Tibial nerve (tissue), 4 donors: Measurements from ENCODE around the gene HLA-DPA1. TPM values are rescaled to one million over a fixed set of nuclear protein-coding genes. Genes with fewer than 3 reads are reported as not detected.

Experiments
- DNase-seq, 2 donors: peaks; one replicate each; pipeline ENCODE4 v3.0.0-alpha.2; 2019; ENCODE audit warnings: low spot score in 2 of 2
- H3K27ac ChIP-seq, 4 donors: fragments of 200-600 bp; sonication (generic) in 3 of 4; one replicate each; pipeline ENCODE4 v1.5.1; 2017 to 2019; ENCODE audit warnings: mild to moderate bottlenecking in 1 of 4
- H3K27me3 ChIP-seq, 2 donors: fragments of 200-600 bp; sonication (generic) in 1 of 2; one replicate each; pipeline versions ENCODE4 v1.5.1 to v1.6.0; 2017 to 2019
- H3K36me3 ChIP-seq, 3 donors: fragments of 200-600 bp; sonication (generic); one replicate each; pipeline ENCODE4 v1.5.1; 2018 to 2019
- H3K4me1 ChIP-seq, 4 donors: fragments of 200-600 bp; sonication (generic) in 3 of 4; one replicate each; pipeline ENCODE4 v1.5.1; 2017 to 2019
- H3K4me3 ChIP-seq, 4 donors: fragments of 200-600 bp; sonication (generic) in 3 of 4; one replicate each; pipeline ENCODE4 v1.5.1; 2017 to 2019; ENCODE audit warnings: mild to moderate bottlenecking in 1 of 4, moderate library complexity in 1 of 4
- H3K9me3 ChIP-seq, 4 donors: fragments of 200-600 bp; sonication (generic) in 3 of 4; one replicate each; pipeline ENCODE4 v1.5.1; 2017 to 2019
- EP300 ChIP-seq, 2 donors: sonication (generic); formaldehyde crosslinking; IDR thresholded peaks; one replicate each; pipeline ENCODE4 v1.6.1; 2017; ENCODE audit warnings: antibody characterized with exemption in 2 of 2, mild to moderate bottlenecking in 1 of 2
- POLR2A ChIP-seq, 2 donors: fragments of 450-650 bp; IDR thresholded peaks; one replicate each; pipeline ENCODE4 v1.6.1; 2017; ENCODE audit warnings: antibody characterized with exemption in 2 of 2, mild to moderate bottlenecking in 2 of 2, moderate library complexity in 2 of 2
- WGBS, 2 donors: methylation state at CpG; one replicate each; pipeline ENCODE4 v1.1.5; 2018; 5-methylcytosine and 5-hydroxymethylcytosine counted together
- total RNA-seq, 4 donors: library from RNA; depleted of rRNA; stranded (reverse); fragments of >200 nt; gene quantifications; one replicate each; pipeline ENCODE4 v1.1.0, GENCODE V29; 2016
- TF ChIP-seq, protein P1 (sequence below), 5 experiments: fragments of 200-600 bp in 3 of 5; fragments of 450-650 bp in 2 of 5; sonication (generic) in 3 of 5; IDR thresholded peaks; one replicate each; pipeline ENCODE4 v1.5.1; 2016 to 2019; ENCODE audit warnings: antibody characterized with exemption in 5 of 5, mild to moderate bottlenecking in 3 of 5, moderate library complexity in 2 of 5

The HLA-DPA1 gene
- total RNA-seq, 4 donors from 2014 or later = 39.8 to 179 (median 109) TPM

DNA sequence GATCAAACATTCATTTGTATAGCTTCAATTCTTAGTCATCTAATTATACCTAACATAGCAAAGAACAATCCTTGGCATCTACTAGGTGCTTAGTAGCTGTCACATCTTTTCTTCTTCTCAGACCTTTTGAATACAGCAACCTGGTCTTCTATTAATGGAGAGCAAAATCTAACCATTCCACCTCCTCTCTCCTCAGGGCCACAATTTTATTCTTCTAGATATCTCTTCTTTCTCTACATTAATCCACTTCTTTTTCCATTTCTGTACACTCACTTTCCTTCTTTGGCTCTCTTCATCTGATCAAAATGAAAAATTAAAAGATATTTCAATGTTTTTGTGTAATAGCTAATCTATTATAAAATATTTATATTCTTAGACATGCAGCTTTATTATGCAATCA, 55.0 kb downstream of the HLA-DPA1 start:
- Histone ChIP-seq H3K36me3 (no peaks in the 10 kb centered on the region), H3K4me1 (peaks cover 0 to 37% (median 20%) of the 10 kb centered on the region in 4 donors), H3K27me3 (peaks cover 0 to 7% of the 10 kb centered on the region in 2 donors), H3K27ac (peak overlapping the region; percentile 59 to 96 (median 82)), H3K4me3 (peak overlapping the region in 2 of 4 donors; percentile 35 to 38), H3K9me3 (no peaks in the 10 kb centered on the region)
- TF ChIP-seq, protein P1, sequence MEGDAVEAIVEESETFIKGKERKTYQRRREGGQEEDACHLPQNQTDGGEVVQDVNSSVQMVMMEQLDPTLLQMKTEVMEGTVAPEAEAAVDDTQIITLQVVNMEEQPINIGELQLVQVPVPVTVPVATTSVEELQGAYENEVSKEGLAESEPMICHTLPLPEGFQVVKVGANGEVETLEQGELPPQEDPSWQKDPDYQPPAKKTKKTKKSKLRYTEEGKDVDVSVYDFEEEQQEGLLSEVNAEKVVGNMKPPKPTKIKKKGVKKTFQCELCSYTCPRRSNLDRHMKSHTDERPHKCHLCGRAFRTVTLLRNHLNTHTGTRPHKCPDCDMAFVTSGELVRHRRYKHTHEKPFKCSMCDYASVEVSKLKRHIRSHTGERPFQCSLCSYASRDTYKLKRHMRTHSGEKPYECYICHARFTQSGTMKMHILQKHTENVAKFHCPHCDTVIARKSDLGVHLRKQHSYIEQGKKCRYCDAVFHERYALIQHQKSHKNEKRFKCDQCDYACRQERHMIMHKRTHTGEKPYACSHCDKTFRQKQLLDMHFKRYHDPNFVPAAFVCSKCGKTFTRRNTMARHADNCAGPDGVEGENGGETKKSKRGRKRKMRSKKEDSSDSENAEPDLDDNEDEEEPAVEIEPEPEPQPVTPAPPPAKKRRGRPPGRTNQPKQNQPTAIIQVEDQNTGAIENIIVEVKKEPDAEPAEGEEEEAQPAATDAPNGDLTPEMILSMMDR (IDR thresholded peaks at IDR 0.05) = no peak
- no peak for TF ChIP-seq EP300 (IDR thresholded peaks at IDR 0.05)
- no peak for TF ChIP-seq POLR2A (IDR thresholded peaks at IDR 0.05)
- no peak for DNase-seq

DNA sequence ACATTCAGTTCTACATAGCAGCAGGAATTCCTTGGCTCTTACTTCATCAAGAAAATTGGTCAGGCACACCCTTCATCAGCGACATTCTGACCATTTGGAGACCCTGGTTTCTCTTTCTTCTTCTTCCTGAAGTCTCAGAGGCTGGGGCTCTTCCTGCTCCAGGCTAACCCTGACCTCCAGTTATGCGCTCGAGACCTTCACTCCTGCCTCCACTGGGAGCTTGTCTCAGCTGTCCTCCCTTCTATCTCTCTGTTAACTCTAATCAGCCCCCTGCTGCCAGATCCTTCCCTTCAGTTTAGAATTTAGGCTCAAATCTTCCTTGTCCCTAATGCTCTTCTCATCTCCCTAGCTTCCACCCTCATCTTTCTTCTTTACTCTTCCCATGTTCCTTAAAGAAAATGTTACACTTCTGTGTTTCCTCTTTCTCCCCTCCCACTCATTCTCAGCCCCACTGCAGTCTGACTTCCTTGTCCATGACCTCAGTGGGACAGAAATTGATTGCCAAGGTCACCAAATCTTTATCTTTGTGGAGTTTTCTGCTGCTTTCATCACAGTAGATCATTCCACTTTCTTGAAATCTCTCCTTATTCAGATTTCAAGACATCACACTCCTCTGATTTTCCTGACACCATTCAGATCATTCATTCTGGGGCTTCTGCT, 55.6 kb downstream of the HLA-DPA1 start:
- 43 to 65% methylated on average over 3 of the region's 3 CpGs for WGBS, 2 donors
- Histone ChIP-seq H3K27ac (peak overlapping the region in 3 of 4 donors; percentile 82 to 96 (median 83)), H3K9me3 (no peaks in the 10 kb centered on the region), H3K4me1 (peaks cover 0 to 37% (median 20%) of the 10 kb centered on the region in 4 donors), H3K4me3 (no peak overlapping the region), H3K27me3 (peaks cover 0 to 9% of the 10 kb centered on the region in 2 donors), H3K36me3 (no peaks in the 10 kb centered on the region)
- TF ChIP-seq EP300 (IDR thresholded peaks at IDR 0.05) (no peak), POLR2A (IDR thresholded peaks at IDR 0.05) (no peak)
- TF ChIP-seq, protein P1 (IDR thresholded peaks at IDR 0.05) = no peak
- DNase-seq = no peak

DNA sequence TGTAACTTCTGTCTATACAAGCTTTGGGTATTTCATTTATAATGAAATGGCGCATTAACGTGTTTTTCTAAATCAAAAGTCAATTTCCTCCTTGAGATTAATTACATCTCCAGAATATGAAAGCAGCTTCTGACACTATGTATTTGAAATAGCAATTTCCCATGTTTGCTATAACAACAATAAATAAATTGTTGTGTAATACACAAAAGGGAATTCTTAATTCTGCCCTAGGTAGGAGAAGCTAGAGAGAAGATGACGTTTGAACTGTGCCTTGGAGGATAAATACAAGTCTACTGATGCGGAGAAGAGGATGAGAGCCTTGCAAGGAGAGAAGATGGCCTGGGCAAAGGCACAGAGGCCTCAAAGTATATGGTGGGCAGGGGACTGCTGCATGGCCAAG, 56.4 kb downstream of the HLA-DPA1 start:
- H3K4me1 ChIP-seq = peaks cover 0 to 37% (median 20%) of the 10 kb centered on the region in 4 donors
- H3K27ac ChIP-seq = peak overlapping the region in 2 of 4 donors; percentile 22 to 82
- TF ChIP-seq, protein P1 (IDR thresholded peaks at IDR 0.05) = no peak
- TF ChIP-seq EP300 (IDR thresholded peaks at IDR 0.05) (no peak), POLR2A (IDR thresholded peaks at IDR 0.05) (no peak)
- peaks cover 0 to 9% of the 10 kb centered on the region in 2 donors for H3K27me3 ChIP-seq
- DNase-seq = no peak
- no peaks in the 10 kb centered on the region for H3K9me3 ChIP-seq
- 71 to 72% methylated on average over 4 of the region's 4 CpGs for WGBS, 2 donors
- no peak overlapping the region for H3K4me3 ChIP-seq
- H3K36me3 ChIP-seq = no peaks in the 10 kb centered on the region

DNA sequence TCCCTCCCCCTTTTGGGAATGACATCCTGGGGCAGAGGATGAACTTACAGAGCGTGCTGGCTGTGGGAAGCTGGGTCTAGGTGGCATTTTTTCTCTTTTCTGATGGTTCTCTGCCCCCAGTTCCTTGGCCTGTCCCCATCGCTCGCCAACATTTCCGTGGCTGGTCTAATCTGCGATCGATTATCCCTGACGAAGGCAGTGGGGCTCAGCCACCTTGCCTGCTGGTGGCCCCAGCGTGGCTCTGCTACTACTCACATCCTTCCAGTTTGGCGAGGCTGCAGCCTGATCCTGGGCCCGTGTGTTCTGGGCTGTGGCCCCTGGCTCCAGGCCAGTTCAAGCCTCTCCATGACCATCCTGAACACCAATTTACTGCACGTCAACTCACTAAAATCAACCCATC, 57.7 kb downstream of the HLA-DPA1 start:
- H3K27ac ChIP-seq = peak overlapping the region in 1 of 4 donors; percentile 46
- peaks cover 0 to 18% of the 10 kb centered on the region in 2 donors for H3K27me3 ChIP-seq
- no peak for TF ChIP-seq EP300 (IDR thresholded peaks at IDR 0.05)
- TF ChIP-seq, protein P1 (IDR thresholded peaks at IDR 0.05) = no peak
- no peak for TF ChIP-seq POLR2A (IDR thresholded peaks at IDR 0.05)
- no peak for DNase-seq
- WGBS, 2 donors = 79 to 82% methylated on average over 11 of the region's 11 CpGs
- no peaks in the 10 kb centered on the region for H3K36me3 ChIP-seq
- no peaks in the 10 kb centered on the region for H3K9me3 ChIP-seq
- H3K4me3 ChIP-seq = no peak overlapping the region
- peaks cover 0 to 37% (median 20%) of the 10 kb centered on the region in 4 donors for H3K4me1 ChIP-seq

DNA sequence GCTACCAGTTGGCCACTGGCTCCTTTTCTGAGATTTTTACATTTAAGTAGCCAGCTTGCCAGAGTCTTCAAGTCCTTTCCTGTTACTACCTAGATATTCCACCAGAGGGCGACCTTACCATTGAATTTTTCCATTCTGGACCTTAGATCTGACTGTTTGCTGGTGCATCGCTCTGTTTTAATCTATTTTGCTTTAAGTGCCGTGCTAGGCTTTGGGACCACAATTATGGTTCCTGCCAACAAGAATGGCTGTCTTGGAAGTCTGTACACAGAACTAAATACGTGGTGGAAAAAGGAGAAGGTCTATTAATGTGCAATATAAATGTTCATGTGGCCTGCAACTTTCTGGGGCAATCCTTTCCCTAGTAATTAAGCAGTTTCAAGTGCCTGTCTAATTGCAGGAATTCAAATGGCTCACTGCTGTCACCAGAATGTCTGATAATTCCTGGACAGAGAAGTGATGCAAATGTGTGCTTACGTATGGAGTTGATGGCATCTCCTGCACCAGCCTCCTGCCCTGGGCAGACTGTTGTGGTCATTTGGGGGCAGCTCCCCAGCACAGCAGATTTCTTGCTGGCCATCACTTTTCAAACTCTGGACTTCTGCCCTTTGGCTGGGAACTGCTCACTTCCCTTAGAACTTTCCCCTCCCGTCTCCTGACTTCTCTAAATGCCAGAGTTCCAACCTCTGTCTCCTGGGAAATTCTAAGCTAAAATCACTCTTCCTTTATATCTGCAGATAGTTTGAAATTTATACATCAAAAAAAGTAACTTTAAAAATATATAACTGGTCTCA, 58.4 kb downstream of the HLA-DPA1 start:
- Histone ChIP-seq H3K9me3 (no peaks in the 10 kb centered on the region), H3K27ac (peak overlapping the region in 2 of 4 donors; percentile 10 to 46), H3K4me3 (no peak overlapping the region), H3K4me1 (peaks cover 0 to 31% (median 18%) of the 10 kb centered on the region in 4 donors), H3K36me3 (no peaks in the 10 kb centered on the region), H3K27me3 (peaks cover 0 to 24% of the 10 kb centered on the region in 2 donors)
- WGBS, 2 donors = 7 to 8% methylated on average over 6 of the region's 6 CpGs
- TF ChIP-seq EP300 (IDR thresholded peaks at IDR 0.05) = no peak
- TF ChIP-seq, protein P1 (IDR thresholded peaks at IDR 0.05) = peak; percentile 65 to 88 (median 73)
- TF ChIP-seq POLR2A (IDR thresholded peaks at IDR 0.05) = no peak
- DNase-seq = peak in 1 of 2 donors; percentile 71
